22Rv1 (cell line): Measurements from ENCODE around the gene C16orf54.
"Not testable (repeated sequence)": the region's sequence is repeated elsewhere in the genome, so short reads cannot be mapped to it uniquely, and the experiment has no call there.

ENCODE experiments used
- H3K27ac ChIP-seq: fragments of 450-650 bp; 2 replicates; pipeline ENCODE4 v1.5.1; 2017
- CTCF ChIP-seq: fragments of 450-650 bp; IDR thresholded peaks from 2 replicates; pipeline ENCODE4 v1.5.1; 2017; ENCODE audit warnings: mild to moderate bottlenecking
- ZFX ChIP-seq: fragments of 450-650 bp; IDR thresholded peaks from 2 replicates; pipeline ENCODE4 v1.6.1; 2017; ENCODE audit warnings: antibody characterized with exemption, borderline replicate concordance

C16orf54 gene

DNA sequence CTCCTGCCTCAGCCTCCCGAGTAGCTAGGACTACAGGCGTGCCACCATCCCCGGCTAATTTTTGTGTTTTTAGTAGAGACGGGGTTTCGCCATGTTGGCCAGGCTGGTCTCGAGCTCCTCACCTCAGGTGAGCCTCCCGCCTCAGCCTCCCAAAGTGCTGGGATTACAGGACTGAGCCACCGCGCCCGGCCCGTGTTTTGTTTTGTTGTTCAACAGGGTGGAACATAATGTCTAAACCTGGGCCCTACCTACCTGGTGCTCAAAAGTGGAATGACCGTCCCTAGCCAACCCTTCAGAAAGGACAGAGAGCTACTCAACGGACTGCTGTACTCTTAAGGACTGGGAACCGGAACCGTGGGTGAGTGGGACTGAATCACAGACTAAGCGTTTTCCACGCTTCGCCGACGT is 44.0 kb upstream of the C16orf54 start:
- peak overlapping the region; percentile 96 for H3K27ac ChIP-seq
- TF ChIP-seq CTCF: no peak
- no peak for TF ChIP-seq ZFX

- H3K27ac ChIP-seq: not testable (repeated sequence)
These were observed 41.4 kb upstream of the C16orf54 start for GRCh38 chr16:29787155-29787554.

DNA sequence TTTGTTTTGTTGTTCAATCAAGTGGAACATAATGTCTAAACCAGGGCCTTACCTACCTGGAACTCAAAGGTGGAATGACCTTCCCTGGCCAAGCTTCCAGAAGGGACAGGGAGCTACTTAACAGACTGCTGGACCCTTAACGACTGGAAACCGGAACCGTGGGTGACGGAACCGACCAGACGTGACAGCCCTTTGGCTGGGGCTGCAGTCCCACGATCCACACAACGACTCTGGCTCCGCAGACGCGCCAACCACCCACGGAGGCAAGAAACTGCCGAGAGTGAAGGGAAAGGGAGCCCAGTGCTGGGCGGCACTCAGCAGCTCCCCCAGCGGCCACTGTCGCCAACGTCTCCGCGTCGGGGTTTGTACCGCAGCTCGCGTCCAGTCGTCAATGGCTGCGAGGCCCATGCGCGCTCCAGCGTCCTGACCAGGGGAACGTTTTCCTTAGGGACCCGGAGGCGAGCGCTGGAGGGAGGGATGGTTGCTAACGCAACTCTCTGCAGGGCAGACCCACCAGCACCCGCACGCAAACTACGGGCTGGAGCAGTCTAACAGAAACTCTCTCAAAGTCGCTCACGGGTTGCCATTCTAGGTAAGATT is 39.2 kb upstream of the C16orf54 start:
- H3K27ac ChIP-seq: no peak overlapping the region
- TF ChIP-seq ZFX (no peak), CTCF (no peak)

GRCh38 chr16:29784157-29784556 is 38.4 kb upstream of the C16orf54 start:
- TF ChIP-seq CTCF: no peak
- no peak for TF ChIP-seq ZFX
- peak overlapping the region; percentile 37; the same call in 1 of the 2 replicates for H3K27ac ChIP-seq

DNA sequence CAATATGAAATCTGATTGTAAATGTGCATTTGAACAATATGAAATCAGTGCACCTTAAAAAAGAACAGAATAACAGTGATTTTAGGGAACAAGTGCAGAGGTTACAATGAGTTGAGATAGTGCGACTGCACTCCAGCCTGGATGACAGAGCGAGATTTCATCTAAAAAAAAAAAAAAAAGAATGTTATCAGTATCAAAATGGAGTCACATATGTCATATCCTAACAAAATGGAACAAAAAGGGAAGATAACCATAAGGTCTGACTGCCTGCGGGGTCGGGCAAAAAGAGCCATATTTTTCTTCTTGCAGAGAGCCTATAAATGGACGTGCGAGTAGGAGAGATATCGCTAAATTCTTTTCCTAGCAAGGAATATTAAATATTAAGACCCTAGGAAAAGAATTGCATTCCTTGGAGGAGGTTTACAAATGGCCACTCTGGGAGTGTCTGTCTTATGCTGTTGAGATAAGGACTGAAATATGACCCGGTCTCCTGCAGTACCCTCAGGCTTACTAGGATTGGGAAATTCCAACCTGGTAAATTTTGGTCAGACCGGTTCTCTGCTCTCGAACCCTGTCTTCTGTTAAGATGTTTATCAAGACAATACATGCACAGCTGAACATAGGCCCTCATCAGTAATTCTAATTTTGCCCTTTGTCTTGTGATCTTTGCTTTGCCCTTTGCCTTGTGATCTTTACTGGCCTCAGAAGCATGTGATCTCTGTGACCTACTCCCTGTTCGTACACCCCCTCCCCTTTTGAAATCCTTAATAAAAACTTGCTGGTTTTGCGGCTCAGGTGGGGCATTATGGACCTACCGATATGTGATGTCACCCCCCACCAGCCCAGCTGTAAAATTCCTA is 37.5 kb upstream of the C16orf54 start:
- H3K27ac ChIP-seq: peak overlapping the region; percentile 37

- no peak for TF ChIP-seq CTCF
- H3K27ac ChIP-seq: no peak overlapping the region
These were observed 33.7 kb upstream of the C16orf54 start for GRCh38 chr16:29779474-29779873.

- TF ChIP-seq ZFX: no peak
- no peak for TF ChIP-seq CTCF
- H3K27ac ChIP-seq: no peak within 1 kb of the TSS
These were observed 32.0 kb upstream of the C16orf54 start, which contains the start of gene ZG16 for GRCh38 chr16:29777576-29778350. Gene ZG16 (plus strand): TSS chr16:29778256. CDS start chr16:29779267, 1,011 bp downstream.

DNA sequence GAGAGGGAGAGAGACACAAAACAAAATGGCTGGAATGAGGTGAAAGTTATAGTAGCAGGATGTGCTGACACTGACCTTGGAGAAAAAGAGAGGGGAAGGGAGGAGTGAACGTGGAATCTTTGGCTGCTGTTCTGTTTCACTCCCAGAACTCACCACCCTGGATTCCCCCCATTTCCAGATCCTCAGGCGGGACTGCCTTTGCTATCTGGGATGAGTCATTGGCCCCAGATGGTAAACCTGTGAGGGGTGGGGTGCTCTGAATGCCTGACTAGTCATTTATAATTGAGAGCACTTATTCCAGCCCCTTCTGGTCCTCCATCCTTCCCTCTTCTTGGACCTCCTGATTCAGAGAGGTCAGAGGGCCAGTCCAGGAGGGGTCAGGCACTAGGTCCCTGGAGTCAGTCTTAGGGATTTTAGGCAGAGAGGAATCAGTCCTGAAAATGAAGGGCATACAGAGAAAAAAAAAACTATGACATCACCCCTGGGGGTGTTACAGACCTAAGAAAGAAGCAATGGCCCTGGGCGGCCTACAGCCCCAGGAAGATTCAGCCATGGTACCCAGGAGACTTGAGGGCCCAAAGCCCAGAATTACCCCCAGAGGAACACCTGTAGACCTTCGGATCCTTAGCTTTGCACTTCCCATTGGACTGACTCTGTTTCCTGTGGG is 30.1 kb upstream of the C16orf54 start:
- TF ChIP-seq CTCF (no peak), ZFX (no peak)
- no peak overlapping the region for H3K27ac ChIP-seq
